HG02981 (cell line): ENCODE measurements around the gene OGDHL.
"Not testable (repeated sequence)": the region's sequence is repeated elsewhere in the genome, so short reads cannot be mapped to it uniquely, and the experiment has no call there.

Source experiments
- ATAC-seq: cut with Tn5 transposase; IDR thresholded peaks from one replicate; pipeline ENCODE4 v1.9.1; 2021; ENCODE audit warnings: mild to moderate bottlenecking, moderate library complexity; ENCODE audit not compliant: unreplicated experiment

The OGDHL gene

DNA sequence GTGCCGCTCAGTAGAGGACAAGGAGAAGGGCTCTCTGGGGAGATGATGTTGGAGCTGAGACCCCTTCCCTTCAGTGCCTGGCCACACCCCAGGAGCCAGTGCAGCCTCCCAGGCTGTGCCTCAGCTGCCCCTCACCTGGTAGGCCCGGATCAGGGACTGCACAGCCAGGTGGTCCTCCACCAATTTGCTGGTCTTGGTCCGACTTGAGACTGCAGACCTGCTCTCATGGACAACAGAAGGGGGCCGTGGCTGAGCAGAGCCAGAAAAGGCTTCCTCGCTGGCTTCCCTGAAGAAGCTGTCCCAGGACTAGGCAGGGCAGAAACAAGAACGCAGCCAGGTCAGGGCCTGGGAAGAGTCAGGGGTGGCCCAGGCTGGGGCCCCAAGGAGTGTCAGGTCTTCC is 5.5 kb downstream of the OGDHL start:
- no peak for ATAC-seq

DNA sequence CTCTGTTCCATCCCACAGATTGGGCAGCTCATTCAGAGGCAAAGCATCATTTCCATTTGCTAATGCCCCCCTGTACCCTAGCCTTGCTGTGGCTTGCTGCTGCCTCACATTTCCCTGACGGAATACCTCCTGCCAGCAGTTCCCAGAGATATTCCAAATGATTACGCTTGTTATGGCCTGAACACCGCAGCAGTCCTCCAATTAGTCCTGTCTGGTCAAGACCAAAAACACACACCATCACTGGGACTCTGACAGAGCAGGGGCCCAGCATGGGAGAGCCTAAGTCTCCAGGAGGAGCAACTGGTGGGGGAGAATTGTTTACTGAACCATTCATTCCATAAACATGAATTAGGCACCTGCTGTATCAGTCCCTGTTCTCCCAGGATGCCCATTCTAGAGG is 6.1 kb downstream of the OGDHL start:
- no peak for ATAC-seq

DNA sequence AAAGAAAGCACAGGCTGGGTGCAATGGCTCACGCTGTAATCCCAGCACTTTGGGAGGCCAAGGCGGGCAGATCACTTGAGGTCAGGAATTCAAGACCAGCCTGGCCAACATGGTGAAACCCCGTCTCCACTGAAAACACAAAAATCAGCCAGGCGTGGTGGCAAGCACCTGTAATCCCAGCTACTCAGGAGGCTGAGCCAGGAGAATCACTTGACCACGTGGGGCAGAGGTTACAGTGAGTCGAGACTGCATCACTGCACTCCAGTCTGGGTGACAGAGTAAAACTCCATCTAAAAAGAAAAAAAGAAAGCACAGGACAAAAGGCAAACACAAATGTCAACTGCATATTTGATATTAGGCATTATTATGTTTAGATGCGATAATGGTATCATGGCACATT is 7.2 kb downstream of the OGDHL start:
- ATAC-seq: not testable (repeated sequence)

DNA sequence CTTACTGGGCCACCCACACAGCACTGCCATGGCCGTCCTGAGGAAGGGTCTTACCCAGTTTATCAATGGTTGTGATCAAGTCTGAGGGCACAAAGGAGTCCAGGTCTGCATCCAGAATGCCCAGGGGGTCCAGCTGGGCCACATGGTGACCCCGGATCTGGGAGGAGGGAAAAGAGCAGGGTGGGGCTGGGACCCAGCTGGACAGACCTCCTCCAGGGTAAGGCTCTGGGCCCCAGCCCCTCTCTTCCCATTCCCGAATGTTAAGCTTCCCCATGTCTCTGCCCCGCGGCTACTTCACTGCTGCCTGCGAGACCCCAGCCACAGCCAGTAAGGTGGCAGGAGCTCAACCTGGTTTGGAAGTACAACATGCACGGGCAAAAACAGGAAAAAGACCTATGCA is 9.5 kb downstream of the OGDHL start:
- no peak for ATAC-seq

DNA sequence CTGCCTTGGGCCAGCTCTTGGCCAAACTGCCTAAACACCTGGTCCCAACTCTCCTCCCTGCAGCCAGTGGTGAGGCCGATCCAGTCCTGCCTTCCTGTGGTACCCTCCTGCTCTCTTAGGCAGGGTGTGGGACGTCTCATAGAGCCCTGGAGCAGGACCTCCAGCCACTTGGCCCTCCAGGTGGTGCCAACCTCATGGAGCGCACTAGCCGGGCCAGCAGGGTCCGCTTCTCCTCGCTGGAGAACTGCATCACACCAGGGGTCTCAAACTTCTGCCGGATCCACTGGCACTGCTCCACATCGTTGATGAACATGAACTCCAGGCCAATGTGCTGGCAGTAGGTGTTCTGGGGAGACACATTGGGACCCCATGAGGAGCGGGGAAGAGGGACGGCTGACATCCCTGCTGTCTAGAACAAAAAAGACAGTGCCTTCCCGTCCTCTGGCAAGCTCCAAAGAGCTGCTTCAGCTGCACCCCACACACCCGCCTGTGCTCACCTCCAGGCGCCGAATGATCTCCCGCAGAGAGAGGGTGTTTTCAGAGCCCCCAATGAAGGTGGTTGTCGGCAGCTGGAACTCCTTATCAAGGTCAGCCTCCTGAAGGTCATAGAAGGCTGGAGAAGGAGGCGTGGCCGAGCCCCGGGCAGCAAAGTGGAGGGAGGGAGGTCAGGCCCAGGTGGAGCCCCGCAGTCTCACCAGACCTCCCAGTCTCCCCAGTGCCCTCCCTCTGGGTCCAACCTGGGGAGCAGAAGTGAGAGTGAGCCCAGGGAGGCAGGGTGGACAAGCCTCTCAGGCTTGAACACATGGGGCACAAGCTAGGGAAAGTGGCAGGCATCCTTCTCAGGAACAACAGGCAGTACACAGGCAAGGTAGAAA is 10.2 kb downstream of the OGDHL start:
- ATAC-seq: no peak

DNA sequence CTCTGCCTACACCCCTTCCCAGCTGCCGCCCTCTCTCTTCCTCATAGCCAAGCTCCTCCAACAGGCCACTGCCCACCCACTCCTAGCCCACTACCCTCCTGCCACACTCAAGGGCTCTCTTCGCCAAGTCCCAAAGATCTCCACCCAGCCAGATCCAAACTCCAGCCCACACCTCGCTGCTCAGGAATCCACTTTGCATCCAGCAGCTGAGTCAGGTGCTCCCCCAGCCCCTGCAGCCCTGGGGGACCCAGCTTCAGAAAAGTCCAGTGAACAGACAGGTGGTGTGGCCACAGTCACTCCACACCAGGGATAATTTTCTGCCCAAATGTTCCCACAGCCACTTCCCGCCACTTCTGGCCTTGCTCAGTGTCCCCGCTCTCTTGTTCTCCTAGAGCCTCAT is 10.9 kb downstream of the OGDHL start:
- no peak for ATAC-seq

DNA sequence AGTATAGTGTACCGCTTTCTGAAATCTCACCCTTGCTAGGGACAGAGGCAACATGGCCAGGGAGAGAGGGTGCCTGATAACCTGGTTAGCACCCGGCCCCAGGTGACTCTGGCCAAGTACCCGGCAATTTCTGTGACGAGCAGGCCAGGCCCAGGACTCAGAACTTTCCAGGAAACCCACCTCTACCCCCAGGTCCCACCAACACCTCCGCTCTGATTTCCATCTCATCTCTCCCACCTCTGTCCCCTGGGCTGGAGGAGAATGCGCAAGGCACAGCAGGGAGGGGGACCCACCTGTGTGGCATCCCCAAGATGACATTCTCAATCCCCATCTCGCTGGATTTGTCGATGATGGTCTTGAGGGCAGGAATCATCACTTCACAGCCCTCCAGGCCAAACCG is 11.6 kb downstream of the OGDHL start:
- no peak for ATAC-seq

DNA sequence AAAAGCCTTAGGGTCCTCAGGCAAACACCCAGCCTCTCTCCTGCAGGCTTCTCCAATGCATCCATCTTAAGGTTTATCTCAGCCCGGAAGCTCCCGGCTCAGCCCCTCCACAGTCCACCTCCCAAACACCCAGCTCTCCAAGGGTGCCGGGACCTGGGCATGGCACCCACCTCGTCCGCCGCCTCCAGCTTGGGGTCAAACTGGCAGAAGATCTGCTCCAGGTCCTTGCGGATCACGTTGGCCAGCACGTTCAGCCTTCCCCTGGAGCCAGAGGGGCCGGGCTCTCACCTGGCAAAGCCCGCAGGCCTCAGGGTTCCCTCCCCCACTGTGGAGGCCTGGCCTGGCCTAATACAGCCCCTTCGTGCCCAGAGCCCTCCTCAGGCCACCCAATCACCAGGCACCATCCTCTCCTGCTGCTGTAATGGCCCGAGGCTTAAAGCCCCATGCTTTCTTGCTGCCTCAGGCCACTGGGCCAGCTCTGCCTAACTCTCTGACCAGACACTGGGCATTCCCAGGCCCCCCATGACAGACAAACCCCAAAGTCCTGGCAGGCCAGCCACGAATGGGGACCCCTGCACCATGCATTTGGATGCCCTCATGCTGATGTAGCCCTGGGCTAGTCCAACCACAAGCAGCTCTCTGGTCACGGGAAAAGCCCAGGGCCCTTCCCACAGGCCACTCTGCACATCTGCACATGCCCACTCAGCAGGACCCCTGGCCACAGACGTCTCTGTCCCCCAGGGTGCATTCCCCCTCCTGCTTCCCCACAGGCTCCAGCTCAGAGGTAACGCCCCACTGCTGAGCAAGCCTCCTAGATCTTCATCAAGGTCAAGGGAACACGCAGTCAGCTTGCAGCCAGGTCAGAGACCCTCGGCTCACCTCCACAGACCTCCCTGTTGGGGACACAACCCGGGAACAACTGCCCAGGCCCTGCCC is 12.3 kb downstream of the OGDHL start:
- no peak for ATAC-seq

DNA sequence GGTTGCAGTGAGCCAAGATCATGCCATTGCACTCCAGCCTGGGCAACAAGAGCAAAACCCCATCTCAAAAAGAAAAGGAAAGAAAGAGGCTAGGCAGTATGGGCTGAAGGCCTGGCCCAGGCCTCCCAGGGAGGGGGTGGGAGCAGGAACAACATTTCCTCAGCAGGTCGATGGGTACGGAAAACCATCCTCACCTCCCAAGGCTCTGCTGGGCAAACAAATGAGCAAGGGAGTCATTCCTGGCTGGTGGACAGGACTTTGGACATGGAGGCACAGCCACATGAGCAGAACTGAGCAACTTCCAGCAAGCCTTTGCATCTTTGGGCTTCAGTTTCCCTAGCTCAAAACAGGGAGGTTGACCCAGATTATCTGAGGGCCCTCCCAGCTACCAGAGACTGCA is 13.0 kb downstream of the OGDHL start:
- ATAC-seq: no peak

DNA sequence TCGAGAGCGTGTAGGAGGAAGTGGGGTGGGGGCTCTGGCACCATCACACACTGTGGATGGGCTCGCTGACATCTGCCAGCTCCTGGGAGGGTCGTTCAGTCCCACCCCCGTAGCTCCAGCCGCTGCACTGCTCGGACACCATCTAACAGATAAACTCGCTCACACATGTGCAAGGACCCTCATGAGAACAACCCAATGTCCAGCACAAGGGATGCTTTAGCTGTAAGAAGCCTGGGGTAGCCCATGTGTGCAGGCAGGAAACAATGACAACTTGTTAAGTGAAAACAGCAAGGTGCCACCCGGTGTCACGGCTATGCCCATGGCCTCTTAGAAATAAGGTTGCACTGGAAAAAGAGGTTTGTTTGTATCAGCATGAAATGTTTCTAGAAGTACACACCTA is 14.1 kb downstream of the OGDHL start:
- ATAC-seq: no peak

DNA sequence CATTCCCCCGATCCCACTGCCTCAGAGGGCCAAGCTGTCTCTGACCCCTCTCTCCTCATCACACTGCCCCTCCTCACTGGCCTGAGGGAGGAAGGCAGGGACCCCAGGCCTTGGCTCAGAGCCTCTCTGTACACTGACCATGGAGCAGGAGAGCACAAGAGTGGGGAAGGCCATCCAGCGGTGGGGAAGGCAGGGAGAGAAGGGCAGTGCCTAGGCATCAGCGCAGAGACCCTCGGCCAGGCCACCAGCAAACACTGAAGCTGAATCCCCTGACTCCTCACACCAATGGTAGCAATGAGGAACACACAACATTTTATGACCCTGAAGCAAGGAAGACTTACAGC is 14.8 kb downstream of the OGDHL start:
- no peak for ATAC-seq

DNA sequence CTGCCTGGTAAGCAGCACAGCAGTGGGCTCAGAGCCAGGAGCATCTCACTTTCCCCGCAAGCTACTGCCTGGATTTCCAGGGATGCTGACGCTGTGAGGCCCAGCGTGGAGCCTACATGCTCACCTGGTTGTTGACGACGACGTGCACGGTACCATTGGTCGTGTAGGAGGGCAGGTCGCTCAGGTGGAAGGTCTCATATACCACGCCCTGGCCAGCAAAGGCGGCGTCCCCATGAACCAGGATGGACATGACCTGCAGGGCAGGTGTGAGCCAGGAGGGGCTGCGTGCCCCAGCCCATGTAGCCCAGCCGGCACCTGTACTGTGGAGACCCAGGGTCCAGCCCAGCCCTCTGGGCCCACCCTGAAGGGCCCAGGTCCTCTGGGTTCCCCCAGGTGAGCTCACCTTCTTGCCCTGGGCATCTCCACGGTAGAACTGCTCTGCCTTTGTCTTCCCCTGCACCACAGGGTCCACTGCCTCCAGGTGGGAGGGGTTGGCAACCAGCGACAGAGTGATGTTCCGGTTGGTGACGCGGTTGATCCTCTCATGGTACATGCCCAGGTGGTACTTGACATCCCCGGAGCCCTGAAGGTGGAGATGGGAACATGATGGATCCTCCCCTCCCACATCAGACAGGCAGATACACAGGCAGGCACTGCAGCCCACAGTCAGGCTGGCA is 15.4 kb downstream of the OGDHL start:
- no peak for ATAC-seq

DNA sequence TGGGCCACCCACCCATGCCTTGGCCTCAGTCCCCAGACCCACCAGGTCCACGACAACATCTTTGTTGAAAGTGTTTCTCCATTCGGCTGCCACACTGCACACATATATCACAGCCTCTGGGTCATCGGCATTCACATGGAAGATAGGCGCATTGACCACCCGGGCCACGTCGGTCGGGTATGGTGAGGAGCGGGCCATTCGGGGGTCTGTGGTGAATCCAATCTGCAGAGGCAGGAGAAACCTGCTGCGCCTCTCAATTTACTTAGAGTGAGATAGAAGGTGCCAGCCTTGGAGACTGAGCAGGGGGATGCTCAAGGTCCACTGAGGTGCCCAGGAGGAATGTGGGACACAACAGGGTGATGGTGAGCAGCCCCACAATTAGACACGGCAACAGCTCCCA is 16.4 kb downstream of the OGDHL start:
- no peak for ATAC-seq

DNA sequence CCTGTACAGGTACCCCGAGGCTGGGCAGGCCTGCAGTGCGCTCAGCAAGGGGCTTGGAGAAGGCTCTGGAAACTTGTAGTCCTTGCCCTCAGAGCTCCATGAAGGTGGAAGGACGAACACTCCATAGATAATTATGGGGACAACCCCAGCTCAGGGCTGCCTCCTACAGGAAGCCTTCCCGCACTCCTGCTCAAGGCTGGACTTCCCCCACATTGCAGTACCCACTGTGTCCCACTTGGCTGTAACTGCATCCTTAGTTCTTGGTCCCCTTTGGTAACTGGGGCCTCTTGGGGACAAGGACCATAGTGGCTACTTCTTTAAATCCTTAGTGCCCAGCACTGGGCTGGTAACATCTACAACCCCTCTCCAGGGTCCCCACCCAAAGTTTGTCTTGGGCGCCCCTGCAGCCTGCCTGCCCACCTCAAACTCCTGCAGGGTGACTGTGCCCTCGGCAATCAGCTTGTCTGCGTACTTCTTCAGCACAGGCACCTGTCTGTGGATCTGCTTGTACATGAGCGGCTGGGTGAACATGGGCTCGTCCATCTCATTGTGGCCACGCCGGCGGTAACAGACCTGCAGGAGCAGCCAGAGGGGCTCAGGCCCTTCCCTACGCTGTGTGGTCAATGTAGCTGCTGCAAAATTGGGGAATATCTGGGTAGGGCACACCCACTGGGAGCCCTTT is 17.1 kb downstream of the OGDHL start:
- no peak for ATAC-seq

DNA sequence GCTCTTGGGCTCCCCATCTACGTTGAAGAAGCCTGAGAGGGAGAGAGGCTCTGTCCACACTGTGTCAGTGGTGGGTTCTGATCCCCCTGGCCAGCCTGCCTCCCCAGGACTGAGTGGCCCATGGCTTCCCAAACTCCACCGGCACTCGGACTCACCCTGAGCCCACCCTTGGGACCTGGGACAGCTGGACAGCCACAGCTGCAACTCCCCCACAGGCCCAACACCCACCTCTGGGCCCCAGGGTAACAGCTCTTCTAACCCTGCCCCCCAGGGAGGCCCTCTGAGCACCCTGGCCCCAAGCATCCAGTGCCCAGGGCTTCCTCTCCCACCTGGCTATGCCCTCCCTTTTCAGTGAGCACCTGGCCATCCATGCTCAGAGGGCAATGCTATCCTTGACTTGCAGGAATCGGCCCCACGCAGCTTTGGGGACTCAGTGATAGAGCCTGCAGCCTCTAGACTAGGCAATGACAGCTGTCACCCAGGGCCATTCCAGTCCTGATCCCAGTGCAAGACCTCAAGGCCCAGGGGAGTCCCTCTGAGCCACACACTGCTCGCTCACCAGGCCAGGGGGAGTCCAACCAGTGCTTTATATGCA is 17.9 kb downstream of the OGDHL start:
- ATAC-seq: no peak

DNA sequence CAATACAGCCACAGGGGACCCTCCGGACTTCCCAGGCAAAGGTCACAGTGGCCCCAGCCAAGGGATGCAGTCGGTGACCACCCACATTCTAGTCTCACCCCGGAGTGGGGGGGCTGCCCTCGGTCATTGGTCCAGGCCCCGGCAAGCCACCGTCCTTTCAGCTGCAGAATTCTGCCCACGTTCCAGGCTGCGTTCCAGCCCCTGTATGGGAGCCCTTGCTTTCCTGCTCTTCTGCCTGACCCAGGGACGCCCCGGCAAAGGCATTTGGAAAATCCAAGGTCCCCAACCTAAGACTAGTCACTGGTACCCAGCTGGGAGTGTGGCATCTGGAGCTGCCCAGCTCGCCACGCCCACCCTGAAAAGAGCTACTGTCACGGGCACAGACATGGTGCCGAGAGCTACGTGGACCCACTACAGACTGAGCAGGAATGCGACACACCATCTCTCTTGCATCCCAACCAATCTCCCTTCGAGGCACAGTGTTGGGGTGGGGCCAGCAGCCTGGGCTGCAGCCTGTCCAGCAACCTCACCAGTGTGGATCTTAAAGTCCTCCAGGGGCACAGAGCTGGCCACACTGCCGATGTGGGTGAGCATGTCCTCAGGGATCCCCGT is 18.6 kb downstream of the OGDHL start:
- ATAC-seq: no peak

DNA sequence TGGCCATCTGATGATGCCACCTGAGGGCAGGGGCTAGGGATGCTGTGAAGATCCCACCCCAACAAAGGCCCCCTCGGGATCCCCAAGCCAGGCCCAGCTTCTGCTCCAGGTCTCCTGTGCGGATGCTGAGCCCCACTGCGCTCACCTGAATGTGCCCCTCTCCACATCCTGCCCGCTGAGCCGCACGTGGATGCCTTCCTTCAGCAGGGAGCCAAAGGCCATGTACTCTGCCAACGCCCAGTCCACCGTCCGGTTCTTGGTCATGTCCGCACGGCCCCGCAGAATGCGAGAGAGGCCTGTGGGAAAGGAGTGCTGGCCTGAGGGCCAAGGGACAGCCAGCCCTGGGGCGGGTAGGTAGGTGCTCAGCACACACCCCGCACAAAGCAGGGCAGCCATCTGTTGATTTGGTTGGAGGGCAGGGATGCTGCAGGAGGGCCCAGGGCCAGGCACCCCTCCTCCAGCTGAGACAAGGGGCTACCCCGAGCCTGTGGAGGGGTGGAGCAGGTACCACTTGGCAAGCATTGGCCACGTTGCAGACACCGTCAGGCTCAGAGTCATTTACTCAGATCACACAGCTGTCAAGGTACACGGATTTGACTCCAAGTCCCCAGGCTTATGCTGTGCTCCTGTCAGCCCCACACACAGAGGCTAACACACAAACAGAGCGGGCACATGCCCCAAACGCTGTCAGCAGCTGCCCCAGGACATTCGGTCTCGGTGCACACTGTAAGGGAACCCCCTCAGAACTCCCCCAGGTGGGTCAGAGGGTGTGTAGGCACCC is 19.2 kb downstream of the OGDHL start:
- no peak for ATAC-seq

DNA sequence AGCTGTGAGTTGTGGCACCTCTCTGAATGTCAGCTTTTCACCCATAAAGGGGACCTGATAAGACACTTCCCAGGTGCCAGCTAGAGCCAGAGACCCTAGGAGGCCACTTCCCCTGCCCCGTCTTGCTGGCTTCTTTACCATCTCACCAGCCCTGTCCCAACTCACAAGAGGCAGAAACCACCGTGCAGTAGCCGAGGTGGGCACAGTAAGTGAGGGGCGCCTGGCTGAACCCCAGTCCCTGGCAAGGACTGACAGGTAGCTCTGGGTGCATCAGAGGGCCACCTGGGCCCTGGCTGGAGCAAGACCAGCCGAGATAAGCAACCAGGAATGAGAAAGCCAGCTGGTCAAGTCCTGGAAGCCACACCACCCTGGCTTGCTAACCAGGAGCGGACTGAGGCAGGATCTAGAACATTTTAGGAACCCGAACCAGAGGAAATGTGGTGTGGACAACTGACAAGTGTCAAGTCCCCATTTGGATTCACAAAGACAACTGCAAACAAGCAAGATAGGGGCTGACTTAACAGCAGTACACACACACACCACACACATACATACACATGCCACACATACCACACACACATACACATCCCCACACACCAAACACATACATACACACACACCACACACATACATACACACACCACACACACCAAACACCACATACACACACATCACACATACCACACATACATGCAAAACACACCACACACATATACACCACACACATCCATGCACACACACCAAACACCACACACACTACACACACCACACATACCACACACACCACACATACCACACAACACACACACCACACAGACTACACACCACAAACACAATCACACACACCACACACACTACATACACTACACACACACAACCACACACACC is 20.8 kb downstream of the OGDHL start:
- no peak for ATAC-seq
